ENCODE data around the gene MINDY1. TPM values are rescaled to one million over a fixed set of nuclear protein-coding genes. Genes with fewer than 3 reads are reported as not detected.

The MINDY1 gene
- total RNA-seq, 1 donor from 2014 or later: 7.7 TPM

DNA sequence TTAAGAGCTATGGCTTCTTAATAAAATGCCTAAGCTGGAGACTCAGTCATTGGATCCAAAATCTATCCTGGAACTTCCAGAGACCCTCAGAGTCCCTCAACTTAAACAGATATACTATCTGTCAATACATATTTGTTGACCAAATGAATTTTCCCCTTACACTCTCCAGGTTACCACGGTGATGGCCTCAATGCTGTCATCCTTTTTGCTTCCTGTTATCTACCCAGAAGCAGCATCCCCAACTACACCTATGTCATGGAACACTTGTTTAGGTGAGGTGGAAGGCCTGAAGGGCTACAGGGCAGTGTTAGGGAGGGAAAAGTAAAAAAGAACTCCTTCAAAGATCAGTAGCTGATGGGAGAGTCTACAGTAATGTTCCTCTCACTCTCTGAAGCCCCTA is 36.5 kb upstream of the MINDY1 start:
- H3K4me3 ChIP-seq (ENCODE audit: low read depth, low read length): no peak overlapping the region
- H3K36me3 ChIP-seq (ENCODE audit: control insufficient read depth, insufficient read depth, low read length): no peaks in the 10 kb centered on the region
- TF ChIP-seq, protein P1, sequence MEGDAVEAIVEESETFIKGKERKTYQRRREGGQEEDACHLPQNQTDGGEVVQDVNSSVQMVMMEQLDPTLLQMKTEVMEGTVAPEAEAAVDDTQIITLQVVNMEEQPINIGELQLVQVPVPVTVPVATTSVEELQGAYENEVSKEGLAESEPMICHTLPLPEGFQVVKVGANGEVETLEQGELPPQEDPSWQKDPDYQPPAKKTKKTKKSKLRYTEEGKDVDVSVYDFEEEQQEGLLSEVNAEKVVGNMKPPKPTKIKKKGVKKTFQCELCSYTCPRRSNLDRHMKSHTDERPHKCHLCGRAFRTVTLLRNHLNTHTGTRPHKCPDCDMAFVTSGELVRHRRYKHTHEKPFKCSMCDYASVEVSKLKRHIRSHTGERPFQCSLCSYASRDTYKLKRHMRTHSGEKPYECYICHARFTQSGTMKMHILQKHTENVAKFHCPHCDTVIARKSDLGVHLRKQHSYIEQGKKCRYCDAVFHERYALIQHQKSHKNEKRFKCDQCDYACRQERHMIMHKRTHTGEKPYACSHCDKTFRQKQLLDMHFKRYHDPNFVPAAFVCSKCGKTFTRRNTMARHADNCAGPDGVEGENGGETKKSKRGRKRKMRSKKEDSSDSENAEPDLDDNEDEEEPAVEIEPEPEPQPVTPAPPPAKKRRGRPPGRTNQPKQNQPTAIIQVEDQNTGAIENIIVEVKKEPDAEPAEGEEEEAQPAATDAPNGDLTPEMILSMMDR (IDR thresholded peaks at IDR 0.05; ENCODE audit: insufficient read depth, low read length, poor library complexity, severe bottlenecking): no peak
- no peaks in the 10 kb centered on the region for H3K27me3 ChIP-seq (ENCODE audit: control insufficient read depth, insufficient read depth, low read length)
- DNase-seq (ENCODE audit: low read depth): no peak

DNA sequence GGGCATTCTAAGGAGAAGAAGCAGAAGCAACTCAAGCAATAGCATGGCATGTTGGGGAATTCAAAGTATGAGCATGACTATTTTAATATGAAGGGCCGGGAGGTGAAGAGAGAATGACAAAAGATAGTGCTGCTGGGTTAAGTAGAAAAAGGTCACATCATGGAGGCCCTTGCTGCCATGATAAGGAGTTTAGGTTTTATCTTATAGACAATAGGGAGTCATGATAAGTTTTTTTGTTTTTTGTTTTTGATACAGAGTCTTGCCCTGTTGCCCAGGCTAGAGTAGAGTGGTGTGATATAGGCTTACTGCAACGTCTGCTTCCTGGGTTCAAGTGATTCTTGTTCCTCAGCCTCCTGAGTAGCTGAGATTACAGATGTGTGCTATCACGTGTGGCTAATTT is 32.8 kb upstream of the MINDY1 start:
- no peak for DNase-seq (ENCODE audit: low read depth)
- Histone ChIP-seq H3K4me3 (ENCODE audit: low read depth, low read length) (no peak overlapping the region), H3K36me3 (ENCODE audit: control insufficient read depth, insufficient read depth, low read length) (no peaks in the 10 kb centered on the region), H3K27me3 (ENCODE audit: control insufficient read depth, insufficient read depth, low read length) (no peaks in the 10 kb centered on the region)
- TF ChIP-seq, protein P1 (IDR thresholded peaks at IDR 0.05; ENCODE audit: insufficient read depth, low read length, poor library complexity, severe bottlenecking): no peak

DNA sequence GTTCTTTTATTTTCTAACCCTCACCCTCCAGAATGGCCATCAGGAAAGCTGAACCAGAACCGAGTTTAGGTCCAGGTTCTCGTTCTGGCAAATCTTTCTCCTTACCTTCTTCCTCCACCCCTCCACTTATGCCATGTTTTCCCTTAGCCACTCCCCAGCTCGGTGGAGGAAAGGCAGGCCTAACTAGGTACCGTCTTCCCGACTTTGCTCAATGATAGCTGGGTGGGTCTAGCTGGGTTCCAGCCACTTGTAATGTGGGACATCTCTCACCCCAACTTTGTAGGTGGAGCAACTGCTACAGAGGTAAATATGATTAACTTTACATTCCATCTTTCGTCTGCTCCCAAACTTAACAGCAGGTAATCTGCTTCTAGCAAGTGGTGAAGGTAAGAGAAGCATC is 30.3 kb upstream of the MINDY1 start:
- TF ChIP-seq, protein P1 (IDR thresholded peaks at IDR 0.05; ENCODE audit: insufficient read depth, low read length, poor library complexity, severe bottlenecking): no peak
- H3K4me3 ChIP-seq (ENCODE audit: low read depth, low read length): no peak overlapping the region
- no peak for DNase-seq (ENCODE audit: low read depth)
- no peaks in the 10 kb centered on the region for H3K27me3 ChIP-seq (ENCODE audit: control insufficient read depth, insufficient read depth, low read length)
- no peaks in the 10 kb centered on the region for H3K36me3 ChIP-seq (ENCODE audit: control insufficient read depth, insufficient read depth, low read length)

- no peaks in the 10 kb centered on the region for H3K36me3 ChIP-seq (ENCODE audit: control insufficient read depth, insufficient read depth, low read length)
- DNase-seq (ENCODE audit: low read depth): no peak
- H3K4me3 ChIP-seq (ENCODE audit: low read depth, low read length): no peak within 1 kb of the TSS
- no peaks in the 10 kb centered on the region for H3K27me3 ChIP-seq (ENCODE audit: control insufficient read depth, insufficient read depth, low read length)
- TF ChIP-seq, protein P1 (IDR thresholded peaks at IDR 0.05; ENCODE audit: insufficient read depth, low read length, poor library complexity, severe bottlenecking): no peak
Measured at GRCh38 chr1:151036356-151036755, 29.7 kb upstream of the MINDY1 start, which contains the start of gene BNIPL. Gene BNIPL (plus strand): TSS chr1:151036586. CDS start chr1:151036726, 140 bp downstream.

DNA sequence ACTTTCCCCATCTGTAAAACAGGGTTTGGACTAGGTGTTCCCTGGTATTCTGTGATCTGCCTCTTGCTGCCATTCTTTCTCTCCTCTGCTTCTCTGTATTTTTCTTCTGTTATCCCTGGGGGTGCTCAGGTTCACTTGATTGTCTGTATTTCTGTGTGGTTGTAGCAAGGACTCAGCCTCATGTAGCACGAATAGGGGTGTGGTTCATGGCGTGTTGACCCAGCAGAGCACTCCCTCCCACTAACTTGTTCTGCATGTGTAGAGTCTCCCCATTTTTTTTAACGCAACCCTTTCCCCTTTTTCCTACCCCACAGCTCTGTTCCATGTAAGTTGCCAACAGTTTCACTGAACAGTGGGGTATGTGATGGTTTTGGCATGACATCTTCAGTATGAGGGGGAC is 28.5 kb upstream of the MINDY1 start:
- Histone ChIP-seq H3K4me3 (ENCODE audit: low read depth, low read length) (no peak overlapping the region), H3K36me3 (ENCODE audit: control insufficient read depth, insufficient read depth, low read length) (no peaks in the 10 kb centered on the region), H3K27me3 (ENCODE audit: control insufficient read depth, insufficient read depth, low read length) (no peaks in the 10 kb centered on the region)
- TF ChIP-seq, protein P1 (IDR thresholded peaks at IDR 0.05; ENCODE audit: insufficient read depth, low read length, poor library complexity, severe bottlenecking): no peak
- no peak for DNase-seq (ENCODE audit: low read depth)

DNA sequence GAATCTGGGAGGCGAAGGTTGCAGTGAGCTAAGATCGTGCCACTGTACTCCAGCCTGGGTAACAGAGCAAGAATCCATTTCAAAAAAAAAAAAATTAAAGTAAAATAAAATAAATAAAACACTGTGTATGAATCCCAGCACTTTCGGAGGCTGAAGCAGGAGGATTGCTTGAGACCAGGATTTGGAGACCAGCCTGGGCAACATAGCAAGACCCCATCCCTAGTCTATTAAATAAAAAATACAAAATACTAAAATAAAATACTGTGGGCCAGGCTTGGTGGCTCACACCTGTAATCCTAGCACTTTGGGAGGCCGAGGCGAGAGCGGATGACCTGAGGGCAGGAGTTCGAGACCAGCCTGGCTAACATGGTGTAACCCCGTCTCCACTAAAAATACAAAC is 25.5 kb upstream of the MINDY1 start:
- Histone ChIP-seq H3K27me3 (ENCODE audit: control insufficient read depth, insufficient read depth, low read length) (no peaks in the 10 kb centered on the region), H3K4me3 (ENCODE audit: low read depth, low read length) (no peak overlapping the region), H3K36me3 (ENCODE audit: control insufficient read depth, insufficient read depth, low read length) (no peaks in the 10 kb centered on the region)
- no peak for DNase-seq (ENCODE audit: low read depth)
- TF ChIP-seq, protein P1 (IDR thresholded peaks at IDR 0.05; ENCODE audit: insufficient read depth, low read length, poor library complexity, severe bottlenecking): no peak

All from kidney epithelial cell (primary cell).